ENCODE results near the gene CSAD. TPM values are rescaled to one million over a fixed set of nuclear protein-coding genes. Genes with fewer than 3 reads are reported as not detected.

The CSAD gene
- total RNA-seq, 2 experiments from 2014 or later: 25.8 to 26.9 TPM

- Histone ChIP-seq H3K36me3 (ENCODE audit: insufficient read depth, low read length) (peaks cover 9% of the 10 kb centered on the region; the same call in 1 of the 2 replicates), H3K9me2 (ENCODE audit: insufficient read depth, low read length) (no peaks in the 10 kb centered on the region), H3K27ac (ENCODE audit: low read depth, low read length, poor library complexity, severe bottlenecking) (peak overlapping the region; percentile 27), H3K4me1 (ENCODE audit: insufficient read depth, low read length, poor library complexity, severe bottlenecking) (peaks cover 89% of the 10 kb centered on the region), H3K79me2 (ENCODE audit: insufficient read depth, low read depth, low read length) (no peaks in the 10 kb centered on the region), H3K4me3 (ENCODE audit: low read depth, low read length, poor library complexity, severe bottlenecking) (peak overlapping the region; percentile 23), H2AFZ (ENCODE audit: low read length) (no peak overlapping the region), H3K9me3 (ENCODE audit: low read length) (no peaks in the 10 kb centered on the region), H3K4me2 (ENCODE audit: low read length) (peak overlapping the region; percentile 96), H4K20me1 (ENCODE audit: insufficient read depth, low read length) (no peaks in the 10 kb centered on the region)
- TF ChIP-seq EZH2phosphoT487 (IDR thresholded peaks at IDR 0.05; ENCODE audit: borderline replicate concordance, low read depth, low read length) (no peak), CTCF (conservative IDR thresholded peaks at IDR 0.05; ENCODE audit: low read length) (no peak)
- DNase-seq (ENCODE audit: low spot score): peak; percentile 46
- intact Hi-C loops (cut with micrococcal nuclease; ENCODE audit: unreplicated experiment): no loop called here
- ChIA-PET CTCF (ENCODE audit: unreplicated experiment) (interaction anchor here (0.6 to 6.0 kb wide), 9 partner anchors 37 to 839 kb away, joined by 3 to 80 read pairs (median 4); partner anchors contain the start of genes AAAS, ESPL1 and PFDN5), POLR2A (interaction anchor here (0.8 to 6.2 kb wide), 6 partner anchors 13 to 112 kb away, joined by 3 to 41 read pairs (median 3); partner anchors contain the start of gene ESPL1)
- BruUV-seq (replicated peaks): no TSS peak
These were observed 34.1 kb upstream of the CSAD start for GRCh38 chr12:53214687-53215455.

GRCh38 chr12:53214221-53214620 lies 33.5 kb upstream of the CSAD start:
- Histone ChIP-seq H2AFZ (ENCODE audit: low read length) (no peak overlapping the region), H3K9me3 (ENCODE audit: low read length) (no peaks in the 10 kb centered on the region), H3K9me2 (ENCODE audit: insufficient read depth, low read length) (no peaks in the 10 kb centered on the region), H3K27ac (ENCODE audit: low read depth, low read length, poor library complexity, severe bottlenecking) (peak overlapping the region; percentile 27), H3K79me2 (ENCODE audit: insufficient read depth, low read depth, low read length) (no peaks in the 10 kb centered on the region), H3K36me3 (ENCODE audit: insufficient read depth, low read length) (peaks cover 9% of the 10 kb centered on the region; the same call in 1 of the 2 replicates), H3K4me1 (ENCODE audit: insufficient read depth, low read length, poor library complexity, severe bottlenecking) (peaks cover 87% of the 10 kb centered on the region), H4K20me1 (ENCODE audit: insufficient read depth, low read length) (no peaks in the 10 kb centered on the region), H3K4me3 (ENCODE audit: low read depth, low read length, poor library complexity, severe bottlenecking) (no peak overlapping the region), H3K4me2 (ENCODE audit: low read length) (peak overlapping the region; percentile 96)
- TF ChIP-seq EZH2phosphoT487 (IDR thresholded peaks at IDR 0.05; ENCODE audit: borderline replicate concordance, low read depth, low read length) (no peak), CTCF (conservative IDR thresholded peaks at IDR 0.05; ENCODE audit: low read length) (no peak)
- POLR2A ChIA-PET: interaction anchor here (0.8 to 6.2 kb wide), 7 partner anchors 12 to 111 kb away, joined by 3 to 41 read pairs (median 3); partner anchors contain the start of genes AAAS and ESPL1
- intact Hi-C loops (cut with micrococcal nuclease; ENCODE audit: unreplicated experiment): no loop called here
- CTCF ChIA-PET (ENCODE audit: unreplicated experiment): interaction anchor here (0.6 to 6.0 kb wide), 9 partner anchors 31 to 840 kb away, joined by 3 to 80 read pairs (median 4); partner anchors contain the start of genes ESPL1 and PFDN5
- no peak for DNase-seq (ENCODE audit: low spot score)
- no TSS peak for BruUV-seq (replicated peaks)

Data from OCI-LY7 (cell line).